Fibroblast of peridontal ligament (primary cell): ENCODE data around the gene IBA57.

Experiments
- DNase-seq: peaks from one replicate; pipeline ENCODE4 v3.0.0-alpha.2; 2010; ENCODE audit errors: extremely low read depth

The IBA57 gene

GRCh38 chr1:228190182-228190581, 24.6 kb downstream of the IBA57 start:
- DNase-seq = no peak

DNA sequence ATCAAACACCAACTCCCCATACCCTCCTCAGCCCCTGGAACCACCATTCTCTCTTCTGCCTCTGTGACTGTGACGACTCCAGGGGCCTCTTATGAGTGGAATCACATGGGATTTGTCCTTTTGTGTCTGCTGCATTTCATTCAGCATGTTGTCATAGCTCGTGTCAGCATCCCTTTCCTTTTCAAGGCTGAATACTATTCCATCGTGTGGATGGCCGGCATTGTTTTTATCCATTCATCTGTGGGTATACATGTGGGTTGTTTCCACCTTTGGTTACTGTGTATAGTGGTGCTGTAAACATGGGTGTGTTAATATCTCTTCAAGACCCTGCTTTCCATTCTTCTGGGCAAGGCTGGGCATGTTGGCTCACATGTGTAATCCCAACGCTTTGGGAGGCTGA, 25.2 kb downstream of the IBA57 start:
- DNase-seq = no peak

DNA sequence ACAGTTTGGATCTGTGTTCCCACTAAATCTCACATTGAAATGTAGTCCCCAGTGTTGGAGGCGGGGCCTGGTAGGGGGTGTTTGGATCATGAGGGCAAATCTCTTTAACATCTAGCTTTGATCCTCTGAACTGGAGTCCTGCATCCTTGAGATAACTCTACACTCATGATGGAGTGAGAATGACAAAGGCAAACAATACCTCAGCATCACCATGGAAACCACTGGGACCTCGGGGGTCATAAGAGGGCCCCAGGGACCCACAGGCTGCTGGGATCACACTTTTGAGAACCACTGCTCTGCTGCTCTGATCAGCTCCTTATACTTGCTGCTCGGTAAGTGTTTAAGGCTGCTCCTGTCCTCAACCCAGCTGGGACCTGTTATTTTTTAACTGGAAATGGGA, 28.8 kb downstream of the IBA57 start:
- no peak for DNase-seq

DNA sequence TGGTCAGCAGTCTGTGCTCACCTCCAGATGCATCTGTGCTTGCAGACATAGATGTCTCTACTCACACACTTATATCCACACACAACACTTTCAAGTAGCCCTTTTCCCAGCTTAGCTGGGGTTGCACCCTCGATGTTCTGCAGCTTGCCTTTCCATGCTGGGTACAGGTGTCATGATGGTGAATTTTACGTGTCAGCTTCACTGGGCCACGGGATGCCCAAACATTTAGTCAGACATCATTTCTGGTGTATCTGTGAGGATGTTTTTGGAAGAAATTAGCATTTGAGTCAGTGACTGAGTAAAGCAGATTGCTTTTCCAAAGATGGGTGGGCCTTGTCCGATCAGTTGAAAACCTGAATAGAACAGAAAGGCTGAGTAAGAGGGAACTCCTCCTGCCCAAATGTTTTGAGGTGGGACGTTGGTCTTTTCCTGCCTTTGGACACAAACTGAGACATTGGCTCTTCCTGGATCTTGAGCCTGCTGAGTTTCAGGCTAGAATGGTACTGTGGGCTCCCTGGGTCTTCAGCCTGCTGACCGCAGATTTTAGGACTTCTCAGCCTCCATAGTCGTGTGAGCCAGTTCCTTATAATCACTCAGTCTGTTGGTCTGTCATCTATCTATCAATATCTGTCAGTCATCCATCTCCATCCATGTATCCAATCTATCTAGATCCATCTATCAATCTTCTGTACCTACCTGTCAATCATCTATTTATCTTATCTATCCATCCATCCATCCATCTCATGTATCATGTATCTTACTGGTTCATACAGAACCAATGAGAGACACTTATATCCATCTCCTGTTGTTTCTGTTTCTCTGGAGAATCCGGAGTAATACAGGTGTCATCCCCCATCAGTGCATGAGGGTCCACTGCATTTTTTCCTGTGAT, 29.6 kb downstream of the IBA57 start:
- no peak for DNase-seq

- DNase-seq = no peak
Observed at GRCh38 chr1:228197555-228198147, 32.0 kb downstream of the IBA57 start.

DNA sequence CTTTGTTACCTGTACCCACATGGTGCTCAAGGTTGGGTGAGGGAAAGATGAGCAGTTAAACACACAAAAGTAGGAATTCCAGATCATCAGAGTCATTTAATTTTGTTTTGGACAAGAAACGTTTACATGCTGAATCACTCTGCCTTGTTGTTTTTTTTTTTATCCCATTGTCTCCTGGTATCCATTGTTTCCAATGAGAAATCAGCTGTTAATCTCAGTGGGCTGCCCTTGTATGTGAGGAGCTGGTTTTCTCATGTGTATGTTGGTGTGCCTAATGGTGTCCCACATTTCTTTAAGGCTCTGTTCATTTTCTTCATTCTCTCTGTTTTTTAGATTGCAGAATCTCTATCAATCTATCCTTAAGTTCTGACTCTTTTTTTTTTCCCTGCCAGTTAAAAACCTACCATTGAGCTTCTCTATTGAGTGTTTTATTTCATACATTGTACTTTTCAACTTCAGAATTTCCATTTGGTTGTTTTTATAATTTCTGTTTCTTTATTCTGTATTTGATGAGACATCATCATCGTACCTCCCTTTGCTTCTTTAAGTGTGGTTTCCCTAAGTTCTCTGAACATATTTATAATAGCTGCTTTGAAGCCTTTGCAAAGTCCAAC, 33.5 kb downstream of the IBA57 start:
- DNase-seq = peak; percentile 7

DNA sequence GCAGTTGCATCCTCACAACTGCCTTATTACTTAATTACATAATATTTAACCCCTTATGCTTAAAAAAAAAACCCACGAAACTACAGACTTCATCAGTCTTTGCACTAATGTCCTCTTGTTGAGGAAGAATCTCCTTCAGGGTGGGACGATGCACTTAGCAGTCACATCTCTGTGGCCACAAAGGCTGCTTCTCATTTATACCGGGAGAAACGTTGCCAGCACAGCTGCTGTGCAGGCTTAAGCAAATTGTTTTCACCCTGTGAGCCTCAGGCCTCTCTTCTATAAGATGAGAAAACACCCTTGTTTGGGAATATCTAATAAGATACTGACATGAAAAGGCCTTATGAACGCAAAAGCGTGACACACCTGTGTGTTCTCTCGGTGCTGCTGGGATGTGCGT, 39.4 kb downstream of the IBA57 start:
- DNase-seq = peak; percentile 13

DNA sequence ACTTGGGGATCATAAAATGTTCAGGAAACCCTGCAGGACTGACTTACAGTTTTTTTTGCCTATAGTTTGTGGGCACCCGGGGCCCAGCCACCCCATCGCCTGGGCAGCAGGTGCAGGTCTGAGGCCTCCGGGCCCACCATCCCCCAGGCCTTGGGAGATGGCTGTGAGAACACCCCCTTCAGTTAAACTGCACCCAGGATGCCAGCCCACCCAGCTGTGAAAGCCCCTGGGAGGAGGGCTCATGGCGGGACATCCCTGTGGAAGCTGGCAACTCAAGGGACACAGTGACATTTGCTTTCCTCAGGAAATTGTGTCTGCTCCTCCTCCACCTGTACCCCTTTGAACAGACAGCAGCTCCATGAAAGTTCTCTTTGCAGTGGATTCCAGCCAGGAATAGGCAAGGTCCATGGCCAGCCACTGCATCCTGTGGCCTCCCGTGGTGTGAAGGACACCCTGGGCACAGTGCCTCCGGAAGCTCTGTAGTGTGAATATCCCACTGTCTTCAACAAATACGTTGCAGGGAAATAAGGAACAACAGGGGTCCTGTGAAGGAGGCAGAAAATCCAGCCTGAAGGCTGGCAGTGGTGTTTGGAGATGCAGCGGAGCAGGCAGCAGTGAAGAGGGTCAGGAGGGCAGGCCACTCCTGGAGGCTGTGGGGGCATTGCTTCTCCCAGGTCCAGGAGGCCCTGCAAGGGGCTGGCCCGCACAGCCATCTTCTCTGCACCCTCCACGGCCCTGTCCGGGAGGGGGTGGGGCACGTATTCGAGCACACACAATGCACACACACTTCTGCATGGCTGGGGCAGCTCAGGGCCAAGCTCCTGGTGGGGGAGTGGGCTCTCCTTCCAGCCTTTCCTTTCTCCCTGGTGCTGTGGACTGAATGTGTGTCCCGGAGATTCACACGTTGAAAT, 40.2 kb downstream of the IBA57 start:
- DNase-seq = no peak

GRCh38 chr1:228206582-228207351, 41.2 kb downstream of the IBA57 start:
- no peak for DNase-seq

- no peak for DNase-seq
Observed at GRCh38 chr1:228207381-228207810, 41.8 kb downstream of the IBA57 start.

DNA sequence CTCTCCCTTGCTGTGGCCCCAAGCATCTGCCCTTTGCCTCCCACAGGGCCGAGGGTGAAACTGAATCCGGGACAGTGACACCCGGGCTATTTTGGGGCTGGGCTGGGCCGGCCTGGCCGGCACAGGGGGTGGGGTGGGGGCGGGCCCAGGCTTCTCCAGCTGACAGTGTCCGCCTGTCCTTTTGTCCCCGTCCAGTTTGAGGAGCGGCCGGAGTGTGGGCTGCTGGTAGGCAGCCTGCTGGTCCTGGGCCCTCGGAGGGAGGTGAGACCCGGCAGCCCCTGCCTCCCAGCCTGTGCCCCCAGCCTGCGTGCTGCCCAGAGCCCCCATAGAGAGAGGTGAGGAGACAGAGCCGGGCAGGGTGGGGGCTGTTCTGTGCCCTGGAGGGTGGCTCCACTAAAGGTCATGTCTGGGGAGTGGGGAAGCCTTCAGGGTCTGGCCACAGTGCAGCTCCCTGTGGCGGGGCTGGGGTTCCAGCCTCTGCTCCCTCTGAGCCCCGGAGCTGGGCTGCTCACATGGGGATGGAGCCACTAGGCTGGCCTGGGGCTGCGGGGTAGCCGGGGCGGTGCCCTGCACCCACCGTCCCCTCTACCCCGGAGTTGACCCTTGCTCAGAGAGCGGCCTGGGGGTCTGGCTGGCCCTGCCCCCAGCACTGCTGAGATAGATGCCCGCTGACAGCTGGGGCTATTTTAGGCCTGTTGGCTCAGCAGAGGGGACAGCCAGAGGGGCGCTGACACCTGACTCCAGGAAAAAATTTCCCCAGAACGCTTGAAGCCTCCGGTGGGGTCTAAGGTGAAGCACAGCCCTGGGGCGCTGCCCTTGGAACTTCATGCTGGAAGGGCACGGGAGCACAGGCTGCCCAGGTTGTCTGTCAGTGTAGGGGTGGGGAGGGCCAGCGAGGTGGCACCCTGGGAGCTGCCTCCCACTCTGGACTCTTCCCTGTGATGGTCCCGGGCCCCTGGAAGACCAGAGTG, 42.5 kb downstream of the IBA57 start, which contains the start of gene OBSCN:
Gene OBSCN (plus strand): TSS at position 194 of the 971 bp plus-strand sequence. CDS start 3,740 bp downstream, outside the sequence.
- DNase-seq = no peak

DNA sequence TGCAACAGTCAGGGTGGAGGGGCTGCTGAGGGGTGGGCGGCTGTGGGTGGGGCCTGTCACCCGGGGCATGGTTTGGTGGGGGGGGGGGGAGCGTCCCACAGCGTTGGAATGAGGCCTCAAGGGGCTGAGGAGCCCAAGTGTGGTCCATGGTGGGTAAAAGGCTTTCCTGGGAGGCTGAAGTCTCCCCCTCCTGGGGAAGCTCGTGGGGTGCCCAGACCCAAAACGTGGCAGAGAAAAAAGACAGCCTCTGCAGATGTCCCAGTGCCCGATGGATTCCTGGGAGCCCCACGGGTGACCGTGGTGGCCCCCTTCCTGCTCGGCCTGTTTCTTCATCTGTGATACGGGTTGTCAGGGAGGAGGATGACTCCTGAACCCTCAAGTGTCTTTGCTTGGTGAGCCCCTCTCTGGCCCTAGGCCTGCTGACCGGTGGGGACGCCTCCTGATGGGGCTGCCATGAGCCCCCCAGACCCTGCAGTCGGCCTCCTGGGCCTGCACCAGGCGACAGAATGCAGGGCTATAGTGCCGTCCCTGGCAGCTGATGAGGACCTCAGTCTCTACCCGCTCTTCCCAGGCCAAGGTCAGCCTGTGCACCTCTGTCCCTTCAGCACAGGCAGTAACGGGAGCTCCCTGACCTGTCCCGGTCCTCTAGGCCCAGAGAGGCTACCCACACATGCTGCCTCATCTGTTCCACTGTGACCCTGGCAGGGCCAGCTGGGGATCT, 43.4 kb downstream of the IBA57 start:
- DNase-seq = no peak

- DNase-seq = no peak
Observed at GRCh38 chr1:228209657-228210056, 44.1 kb downstream of the IBA57 start.

GRCh38 chr1:228210076-228210651, 44.6 kb downstream of the IBA57 start:
- DNase-seq = no peak

DNA sequence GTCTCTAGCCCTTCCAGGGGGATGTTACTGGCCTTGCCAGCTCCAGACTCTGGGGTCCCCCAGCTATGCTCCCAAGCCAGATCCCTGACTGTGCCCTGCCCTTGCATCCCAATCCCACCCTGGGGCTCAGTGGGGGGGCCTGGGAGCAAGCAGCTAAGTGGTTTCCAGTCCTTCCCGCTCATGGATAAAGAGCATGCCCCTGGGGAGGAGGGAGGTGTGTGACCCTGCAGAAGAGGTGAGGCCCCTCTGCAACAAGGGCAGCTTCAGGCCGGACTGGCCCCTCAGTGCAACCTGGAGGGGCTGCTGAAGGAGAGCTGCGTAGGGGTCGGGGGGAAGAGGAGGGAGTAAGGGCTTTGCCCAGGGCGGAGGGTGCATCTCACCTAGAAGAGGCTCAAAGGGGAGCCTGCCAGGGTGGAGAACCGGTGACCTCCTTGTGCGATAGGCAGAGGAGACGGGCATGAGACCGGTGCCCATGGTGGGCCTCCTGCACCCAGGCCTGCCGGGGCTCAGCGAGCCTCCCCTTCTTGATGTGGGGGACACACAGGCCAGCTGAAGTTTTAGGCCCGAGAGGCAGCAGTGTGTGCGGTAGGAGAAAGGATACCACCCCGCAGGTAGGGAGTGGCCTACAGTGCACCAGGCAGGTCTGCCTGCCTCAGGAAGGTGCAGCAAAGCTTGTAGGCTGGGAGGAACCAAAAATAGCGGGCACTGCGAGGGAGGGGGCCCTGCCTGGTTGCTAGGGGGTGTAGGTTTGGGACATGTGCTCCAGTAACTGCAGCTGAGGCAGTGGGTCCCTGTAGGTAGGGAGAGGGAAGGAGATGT, 45.3 kb downstream of the IBA57 start:
- no peak for DNase-seq

DNA sequence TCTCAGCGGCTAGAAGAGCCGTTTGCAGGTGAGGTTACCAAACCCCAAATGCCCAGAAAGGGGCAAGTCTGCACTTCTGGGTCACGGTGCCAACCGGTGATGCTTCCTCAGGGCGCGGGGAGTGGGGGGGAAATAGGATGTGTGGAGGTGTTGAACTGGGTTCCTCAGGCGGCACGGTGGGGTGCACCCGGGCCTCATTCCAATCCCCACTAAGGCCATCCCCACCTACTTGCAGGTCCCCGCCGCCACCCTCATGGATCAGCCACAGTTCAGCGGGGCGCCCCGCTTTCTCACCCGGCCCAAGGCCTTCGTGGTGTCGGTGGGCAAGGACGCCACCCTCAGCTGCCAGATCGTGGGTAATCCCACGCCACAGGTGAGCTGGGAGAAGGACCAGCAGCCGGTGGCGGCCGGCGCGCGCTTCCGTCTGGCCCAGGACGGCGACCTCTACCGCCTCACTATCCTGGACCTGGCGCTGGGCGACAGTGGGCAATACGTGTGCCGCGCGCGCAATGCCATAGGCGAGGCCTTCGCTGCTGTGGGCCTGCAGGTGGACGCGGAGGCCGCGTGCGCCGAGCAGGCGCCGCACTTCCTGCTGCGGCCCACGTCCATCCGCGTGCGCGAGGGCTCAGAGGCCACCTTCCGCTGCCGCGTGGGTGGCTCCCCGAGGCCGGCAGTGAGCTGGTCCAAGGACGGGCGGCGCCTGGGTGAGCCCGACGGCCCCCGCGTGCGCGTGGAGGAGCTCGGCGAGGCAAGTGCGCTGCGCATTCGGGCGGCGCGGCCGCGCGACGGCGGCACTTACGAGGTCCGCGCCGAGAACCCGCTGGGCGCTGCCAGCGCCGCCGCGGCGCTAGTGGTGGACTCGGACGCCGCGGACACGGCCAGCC, 46.2 kb downstream of the IBA57 start:
- DNase-seq = no peak
